Measurements from ENCODE around the gene KCTD16. TPM values are rescaled to one million over a fixed set of nuclear protein-coding genes. Genes with fewer than 3 reads are reported as not detected.

Gene KCTD16
- total RNA-seq, 1 experiment from 2014 or later, result 0.08 TPM

- Histone ChIP-seq H3K36me3 (ENCODE audit: control insufficient read depth, insufficient read depth, low read length) (no peaks in the 10 kb centered on the region), H3K9me3 (ENCODE audit: control insufficient read depth, insufficient read depth, low read depth, low read length) (no peaks in the 10 kb centered on the region), H3K4me1 (ENCODE audit: control insufficient read depth, insufficient read depth, low read length) (no peaks in the 10 kb centered on the region), H3K27ac (ENCODE audit: low read length) (no peak overlapping the region), H3K4me3 (ENCODE audit: low read depth in 2 of 2, low read length in 2 of 2) (no peak overlapping the region), H3K27me3 (ENCODE audit: control insufficient read depth, insufficient read depth, low read length) (no peaks in the 10 kb centered on the region)
- BruUV-seq (replicated peaks), result no TSS peak
- intact Hi-C loops (cut with micrococcal nuclease; ENCODE audit: unreplicated experiment), result no loop called here
- TF ChIP-seq SIN3A (IDR thresholded peaks at IDR 0.05; ENCODE audit: borderline replicate concordance, insufficient read depth, low read depth, low read length), result no peak
- no peak for TF ChIP-seq TCF7L2 (IDR thresholded peaks at IDR 0.05; ENCODE audit: low read depth, low read length)
- no peak for TF ChIP-seq POLR2AphosphoS5 (IDR thresholded peaks at IDR 0.05; ENCODE audit: low read depth, low read length)
- no peak for TF ChIP-seq CTCF (IDR thresholded peaks at IDR 0.05)
- no peak for TF ChIP-seq REST (IDR thresholded peaks at IDR 0.05; ENCODE audit: insufficient read depth in 1 of 2, low read depth in 2 of 2, low read length in 1 of 2)
- POLR2A ChIA-PET, result no interaction called here
- DNase-seq (ENCODE audit: low read depth, low spot score), result no peak
- in situ Hi-C loops (cut with HindIII; ENCODE audit: low pct_unique_long_range_greater_than_20kb, low sequenced_read_pairs), result no loop called here
- no peak for ATAC-seq
- CTCF ChIA-PET, result no interaction called here
These were observed 56.8 kb downstream of the KCTD16 start for GRCh38 chr5:144227363-144227999.

- Histone ChIP-seq H3K27ac (ENCODE audit: low read length) (no peak overlapping the region), H3K4me1 (ENCODE audit: control insufficient read depth, insufficient read depth, low read length) (no peaks in the 10 kb centered on the region), H3K9me3 (ENCODE audit: control insufficient read depth, insufficient read depth, low read depth, low read length) (no peaks in the 10 kb centered on the region), H3K4me3 (ENCODE audit: low read depth in 2 of 2, low read length in 2 of 2) (no peak overlapping the region), H3K27me3 (ENCODE audit: control insufficient read depth, insufficient read depth, low read length) (0 out of 2 replicates have a peak, but pooled peaks cover 2% of the 10 kb centered on the region), H3K36me3 (ENCODE audit: control insufficient read depth, insufficient read depth, low read length) (no peaks in the 10 kb centered on the region)
- BruUV-seq (replicated peaks), result no TSS peak
- ChIA-PET CTCF (no interaction called here), POLR2A (no interaction called here)
- ATAC-seq (no peak), DNase-seq (ENCODE audit: low read depth, low spot score) (no peak)
- TF ChIP-seq POLR2AphosphoS5 (IDR thresholded peaks at IDR 0.05; ENCODE audit: low read depth, low read length) (no peak), CTCF (IDR thresholded peaks at IDR 0.05) (no peak), TCF7L2 (IDR thresholded peaks at IDR 0.05; ENCODE audit: low read depth, low read length) (no peak), REST (IDR thresholded peaks at IDR 0.05; ENCODE audit: insufficient read depth in 1 of 2, low read depth in 2 of 2, low read length in 1 of 2) (no peak), SIN3A (IDR thresholded peaks at IDR 0.05; ENCODE audit: borderline replicate concordance, insufficient read depth, low read depth, low read length) (no peak)
- intact Hi-C loops (cut with micrococcal nuclease; ENCODE audit: unreplicated experiment) (no loop called here), in situ Hi-C loops (cut with HindIII; ENCODE audit: low pct_unique_long_range_greater_than_20kb, low sequenced_read_pairs) (no loop called here)
These were observed 60.1 kb downstream of the KCTD16 start for GRCh38 chr5:144230806-144231205.

Data from Panc1 (cell line).